ENCODE measurements around the gene DET1.
"Not testable (repeated sequence)": the region's sequence is repeated elsewhere in the genome, so short reads cannot be mapped to it uniquely, and the experiment has no call there.

DET1 gene

DNA sequence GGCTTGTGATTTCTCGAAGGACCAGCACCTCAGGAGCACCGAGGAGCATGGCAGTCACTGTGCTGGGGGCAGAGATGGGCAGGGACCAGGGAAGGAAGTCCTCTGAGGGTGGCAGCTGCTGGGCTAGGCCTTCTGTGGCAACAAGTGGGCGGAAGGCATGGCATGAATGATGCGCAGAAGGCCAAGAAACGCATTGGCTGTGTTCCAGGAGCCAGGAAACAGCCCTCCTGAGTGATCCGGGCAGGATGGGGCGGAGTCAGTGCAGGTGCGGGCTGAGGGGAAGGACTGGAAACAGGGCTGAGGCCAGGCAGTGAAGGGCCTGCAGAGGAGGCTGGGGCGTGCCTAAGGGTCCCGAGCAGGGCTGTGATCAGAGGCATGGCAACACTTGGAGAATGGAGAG lies 55.3 kb downstream of the DET1 start:
- no peak for DNase-seq

DNA sequence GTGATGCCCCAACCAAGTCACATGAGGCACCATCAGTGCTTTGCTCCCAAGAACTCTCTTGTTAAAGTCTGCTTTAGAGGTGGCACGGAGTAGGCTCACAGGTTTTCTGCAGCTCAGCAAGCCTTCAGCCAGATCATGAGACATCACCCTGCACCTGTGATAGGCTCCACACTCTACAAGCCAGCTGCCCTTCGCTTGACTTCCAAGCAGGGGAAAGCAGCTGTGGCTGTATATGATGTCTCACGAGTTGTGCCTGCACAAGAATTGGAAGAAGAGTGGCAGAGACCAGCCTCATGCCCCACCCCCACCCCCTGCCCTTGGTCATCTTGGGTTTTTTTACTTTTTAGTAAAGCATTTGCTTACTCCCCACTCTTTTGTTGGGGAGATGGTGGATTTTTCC lies 56.4 kb downstream of the DET1 start:
- no peak for DNase-seq

DNA sequence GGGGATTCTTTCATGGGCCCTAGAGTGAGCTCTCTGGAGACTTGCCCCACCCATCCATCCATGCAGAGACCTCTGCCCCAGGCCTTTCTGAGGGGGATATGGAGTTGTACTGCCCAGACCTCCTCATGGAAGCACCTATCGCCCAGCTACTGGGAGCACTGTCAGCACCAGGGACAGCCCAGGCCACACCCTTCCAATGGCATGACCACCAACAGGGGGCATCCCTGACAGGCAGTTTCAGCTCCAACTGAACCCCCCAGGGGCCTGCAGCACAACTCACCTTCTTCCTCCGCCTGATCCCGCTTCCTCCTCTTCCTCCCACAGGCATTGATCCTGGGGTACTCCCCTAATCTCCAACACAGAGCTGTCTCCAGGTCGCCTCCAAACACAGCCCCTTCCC lies 57.2 kb downstream of the DET1 start:
- no peak for DNase-seq

DNA sequence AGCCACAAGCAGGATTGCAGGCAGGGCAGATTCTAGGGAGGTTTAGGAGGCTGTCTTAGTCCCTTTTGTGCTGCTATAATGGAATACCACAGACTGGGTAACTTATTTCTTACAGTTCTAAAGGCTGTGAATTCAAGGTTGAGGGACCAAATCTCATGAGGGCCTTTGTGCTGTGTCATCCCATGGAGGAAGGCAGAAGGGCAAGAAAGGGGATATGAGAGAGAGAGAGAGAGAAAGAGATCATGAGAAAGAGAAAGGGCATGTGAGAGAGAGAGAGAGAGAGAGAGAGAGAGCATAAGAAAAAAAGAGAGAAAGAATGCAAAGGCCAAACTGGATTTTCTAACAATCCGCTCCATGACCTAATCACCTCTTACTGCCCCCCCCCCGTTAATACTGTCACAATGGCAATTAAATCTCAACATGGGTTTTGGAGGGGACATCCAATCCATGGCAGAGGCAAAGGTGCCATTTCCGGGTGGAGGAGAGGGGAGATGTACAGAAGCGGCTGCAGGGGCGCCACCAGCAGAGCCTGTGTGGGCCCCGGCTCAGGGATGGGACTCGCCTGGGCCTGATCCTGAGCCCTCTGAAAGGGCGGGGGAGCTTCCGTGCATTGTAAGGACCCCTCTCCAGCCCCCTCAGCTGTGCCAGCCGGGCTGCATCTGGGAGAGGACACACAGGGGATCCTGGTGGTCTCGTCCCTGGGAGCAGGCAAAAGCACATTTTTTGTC lies 58.5 kb downstream of the DET1 start:
- DNase-seq = no peak

DNA sequence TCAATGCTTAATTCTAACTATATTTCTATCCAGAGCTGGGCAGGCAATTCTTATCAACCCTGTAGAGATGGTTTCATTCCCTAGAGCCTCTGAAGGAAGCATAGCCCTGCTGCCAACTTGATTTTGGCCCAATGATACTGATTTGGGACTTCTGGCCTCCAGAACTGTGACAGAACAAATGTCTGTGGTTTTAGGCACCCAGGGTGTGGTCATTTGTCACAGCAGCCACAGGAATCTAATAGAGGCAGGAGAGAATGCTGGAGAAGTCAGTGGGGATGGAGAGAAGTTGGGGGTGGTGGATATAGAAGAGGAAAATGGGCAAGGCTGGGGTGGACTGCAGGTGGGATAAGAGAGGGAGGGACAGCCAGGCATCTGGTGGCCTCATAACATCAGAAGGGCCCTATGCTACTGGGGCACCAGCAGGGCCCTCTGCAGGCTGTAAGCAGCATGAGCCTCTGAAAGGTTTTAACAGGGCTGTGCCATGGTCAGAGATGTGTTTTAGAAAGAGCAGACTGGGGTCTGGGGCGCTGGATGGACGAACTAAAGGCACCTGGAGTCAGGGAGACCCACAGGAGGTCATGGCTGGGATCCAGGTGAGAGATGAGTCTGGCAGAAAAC lies 59.2 kb downstream of the DET1 start:
- no peak for DNase-seq

DNA sequence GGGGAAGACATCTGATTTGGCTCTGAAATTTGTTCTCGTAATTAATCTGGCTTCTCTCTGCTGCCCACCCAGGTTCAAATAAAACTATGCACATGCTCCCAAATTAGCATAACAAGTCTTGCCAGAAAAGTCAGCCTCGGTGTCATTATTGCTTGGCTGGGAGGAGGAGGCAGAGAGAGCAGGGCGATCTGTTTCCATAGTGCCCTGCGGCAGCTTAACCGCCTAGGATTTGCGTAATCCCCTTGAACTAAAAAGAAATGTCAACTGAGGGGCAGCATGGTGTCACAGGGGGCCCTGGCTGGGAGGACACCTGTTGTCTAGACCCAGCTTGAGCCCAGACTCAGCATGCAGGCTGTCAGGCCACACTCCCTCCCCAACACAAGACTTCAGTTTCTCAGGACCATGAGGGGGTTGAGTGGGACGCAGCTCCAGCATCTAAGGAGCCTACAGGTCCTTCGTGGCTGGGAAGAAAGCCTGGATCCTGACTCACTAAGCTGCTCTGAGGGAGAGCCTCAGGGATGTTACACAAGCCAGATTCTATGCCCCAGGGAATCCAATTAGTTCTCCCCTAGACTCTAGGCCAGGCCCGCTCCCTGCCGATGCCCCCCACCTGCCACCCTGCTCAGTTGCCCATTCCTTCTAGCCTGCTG lies 61.7 kb downstream of the DET1 start:
- no peak for DNase-seq

DNA sequence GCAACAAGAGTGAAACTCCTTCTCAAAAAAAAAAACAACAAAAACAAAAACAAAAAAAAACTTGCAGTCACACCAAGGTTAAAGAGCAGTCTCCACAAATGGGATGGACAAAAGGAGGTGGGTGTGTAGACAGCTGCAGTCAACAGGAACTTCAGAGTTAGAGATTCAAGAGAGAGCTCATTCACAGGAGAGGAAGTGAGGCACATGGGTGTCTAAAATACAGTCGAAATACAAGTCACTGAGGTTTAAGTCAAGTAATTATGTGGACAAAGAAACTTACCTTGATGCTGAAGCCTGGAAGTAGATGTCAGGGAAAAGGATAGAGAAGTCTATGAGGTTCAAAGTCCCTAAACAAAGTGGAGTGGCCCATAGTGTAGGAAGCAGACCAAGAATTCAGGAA lies 64.2 kb downstream of the DET1 start:
- no peak for DNase-seq

DNA sequence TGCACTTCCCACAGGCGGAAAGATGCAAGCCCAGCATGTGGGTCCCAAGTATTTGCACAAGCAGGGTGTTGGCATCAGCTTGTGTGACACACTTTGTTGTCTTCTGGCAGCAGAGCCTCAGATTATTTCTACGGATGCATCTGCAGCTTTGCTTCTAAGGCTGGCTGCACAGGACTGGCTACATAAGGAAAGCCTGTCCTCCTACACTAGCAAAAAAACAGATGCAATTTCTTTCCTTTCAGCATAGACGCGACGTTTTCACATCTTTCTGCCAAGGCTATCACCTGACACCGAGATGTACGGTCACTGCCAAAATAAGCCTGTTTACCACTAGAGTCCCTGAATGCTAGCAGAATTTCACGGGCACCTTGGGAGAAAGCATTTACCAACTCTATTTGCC lies 65.5 kb downstream of the DET1 start:
- no peak for DNase-seq

DNA sequence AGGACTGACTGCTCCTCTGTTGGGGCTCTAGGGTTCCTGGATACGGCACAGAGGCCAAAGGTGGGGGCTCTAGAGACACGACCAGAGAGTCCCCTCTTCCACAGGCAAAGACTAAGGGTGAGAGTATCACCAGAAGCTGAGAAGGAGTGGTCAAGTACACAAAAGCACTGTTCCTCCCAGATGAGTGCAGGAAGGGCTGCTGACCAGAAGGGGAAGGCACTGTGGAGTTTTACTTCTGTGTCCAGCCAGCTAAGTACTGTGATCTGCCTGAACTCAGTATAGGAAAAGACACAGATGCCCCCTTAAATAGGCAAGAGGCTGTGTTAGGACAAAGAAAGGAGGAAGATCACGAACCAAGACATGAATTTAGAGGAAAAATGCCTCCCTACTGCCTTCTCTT lies 67.3 kb downstream of the DET1 start:
- no peak for DNase-seq

DNA sequence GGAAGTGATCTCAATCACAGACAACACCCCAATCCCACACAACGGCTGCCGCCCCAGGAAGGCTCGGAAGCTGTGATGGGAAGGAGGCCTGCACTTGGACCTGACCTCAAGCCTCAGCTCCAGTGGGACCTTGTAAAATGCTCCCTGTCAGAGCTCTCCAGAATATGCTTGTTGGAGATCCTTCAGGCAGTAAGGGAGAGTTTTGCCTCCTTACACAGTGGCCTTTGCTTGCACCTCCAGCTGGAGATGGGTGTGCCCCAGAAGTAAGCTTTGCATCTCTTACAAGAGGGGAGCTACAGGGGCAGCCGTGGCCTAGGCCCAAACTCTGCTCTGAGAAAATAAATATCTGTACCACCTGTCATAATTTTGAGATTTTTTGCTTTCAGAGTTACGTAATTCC lies 68.6 kb downstream of the DET1 start:
- DNase-seq = no peak

DNA sequence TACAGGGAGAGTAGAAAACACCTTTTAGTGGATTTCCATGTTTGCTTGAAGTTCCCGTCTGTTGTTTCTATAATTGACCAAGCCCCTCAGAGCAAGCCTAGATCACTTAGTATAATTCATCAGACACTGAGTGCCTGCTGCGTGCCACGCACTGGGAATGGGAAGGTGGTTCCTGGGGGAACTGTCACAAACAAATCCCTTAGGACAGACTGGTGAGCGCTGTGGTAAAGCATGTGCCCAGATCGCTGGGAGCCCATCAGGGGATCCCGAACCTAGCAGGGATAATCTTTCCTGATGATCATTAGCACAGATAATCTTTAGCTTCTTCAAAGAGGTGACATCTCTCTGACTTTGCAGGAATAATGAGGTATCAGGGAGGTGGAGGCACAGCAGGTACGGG lies 69.4 kb downstream of the DET1 start:
- no peak for DNase-seq

DNA sequence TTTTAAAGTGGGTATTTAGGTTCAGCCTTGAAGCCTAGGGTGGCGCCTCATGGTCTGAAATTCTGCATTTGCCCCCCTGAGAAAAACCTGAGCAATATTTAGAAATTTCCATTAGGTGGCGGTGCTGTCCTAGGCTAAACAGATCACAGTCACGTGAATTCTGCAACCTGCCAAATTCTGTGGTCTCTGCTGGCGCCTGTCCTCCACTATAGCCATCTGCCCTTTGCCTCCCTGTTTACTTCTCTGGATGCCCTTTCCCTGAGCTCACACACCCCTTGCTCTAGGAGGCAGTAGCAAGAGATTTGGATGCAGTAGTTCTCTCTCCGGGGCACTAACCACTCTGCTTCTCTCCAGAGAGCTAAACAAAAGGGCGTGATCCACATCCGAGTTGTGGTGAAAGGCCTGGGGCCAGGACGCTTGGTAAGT lies 69.8 kb downstream of the DET1 start:
- DNase-seq = no peak

DNA sequence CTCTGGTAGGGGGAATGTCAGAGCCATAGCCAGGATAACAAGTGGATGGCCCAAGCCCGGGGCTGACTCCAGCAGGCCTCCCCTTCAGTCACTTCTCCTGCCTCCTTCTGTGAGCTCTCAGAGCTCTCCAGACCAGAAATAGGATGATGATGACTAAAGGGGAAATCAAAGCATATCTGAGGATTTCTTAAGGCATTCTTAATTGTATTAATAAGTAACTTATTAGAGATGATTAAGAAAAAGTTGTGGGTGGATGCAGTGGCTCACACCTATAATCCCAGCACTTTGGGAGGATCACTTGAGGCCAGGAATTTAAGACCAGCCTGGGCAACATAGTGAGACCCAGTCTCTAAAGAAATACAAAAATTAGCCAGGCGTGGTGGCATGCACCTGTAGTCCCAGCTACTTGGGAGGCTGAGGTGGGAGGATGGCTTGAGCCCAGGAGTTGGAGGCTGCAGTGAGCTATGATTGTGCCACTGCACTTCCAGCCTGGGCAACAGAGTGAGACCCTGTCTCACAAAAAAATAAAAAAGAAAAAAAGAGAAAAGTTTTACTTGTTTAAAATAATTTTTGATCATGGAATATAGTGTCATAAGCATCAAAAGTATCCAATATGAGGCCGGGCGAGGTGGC lies 72.7 kb downstream of the DET1 start:
- not testable (repeated sequence) for DNase-seq

DNA sequence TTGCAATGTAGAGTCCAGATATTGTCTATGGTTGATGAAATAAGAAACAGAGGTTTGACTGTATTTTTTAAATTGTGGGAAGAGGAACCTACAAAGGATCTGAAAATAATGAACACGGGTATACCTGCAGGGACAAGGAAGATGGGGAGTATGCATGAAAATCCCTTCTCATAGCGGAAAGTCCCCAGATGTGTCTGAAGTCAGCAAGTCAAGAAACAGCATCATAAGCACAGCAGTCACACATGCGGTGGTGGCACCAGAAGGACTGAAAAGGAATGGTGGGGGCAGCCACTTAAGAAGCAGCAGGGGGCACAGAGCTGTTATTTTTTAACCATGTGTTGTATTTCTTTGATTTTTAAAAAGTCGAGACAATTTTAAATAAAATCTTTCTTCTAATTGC lies 74.3 kb downstream of the DET1 start:
- DNase-seq = no peak

DNA sequence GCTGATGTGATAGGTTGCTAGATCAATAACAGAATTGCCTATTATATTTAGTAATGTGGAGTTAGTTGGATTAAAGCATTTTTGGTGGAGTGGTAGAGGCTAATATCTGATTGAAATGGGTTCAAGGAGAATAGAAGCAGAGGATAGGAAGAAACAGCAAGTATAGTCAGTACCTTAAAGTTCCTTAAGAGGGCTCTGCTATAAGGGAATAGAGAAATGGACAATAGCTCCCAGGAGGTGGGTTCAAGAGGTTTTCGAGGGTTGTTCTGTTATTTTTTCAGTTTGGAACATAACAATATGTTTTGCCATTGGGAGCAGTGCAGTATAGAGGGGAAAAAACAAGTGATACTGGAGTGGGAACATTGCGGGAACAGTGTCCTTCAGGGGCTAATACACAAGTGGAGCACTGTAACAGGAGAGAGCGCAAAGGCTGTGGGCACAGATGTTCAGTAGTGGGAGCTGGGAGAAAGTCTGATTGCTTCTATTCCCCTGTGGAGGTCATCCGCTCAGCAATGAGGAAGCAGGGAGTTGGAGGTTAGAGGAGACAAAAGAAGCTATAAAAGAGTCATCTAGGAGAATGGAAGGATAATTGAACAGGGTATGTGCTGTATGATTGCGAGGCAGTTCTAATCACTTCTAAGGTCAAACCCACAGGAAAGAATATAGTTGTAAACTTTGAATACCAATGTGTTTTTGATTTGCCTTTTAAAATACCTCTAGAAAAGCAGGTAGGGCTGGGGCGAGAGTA lies 75.7 kb downstream of the DET1 start:
- no peak for DNase-seq

DNA sequence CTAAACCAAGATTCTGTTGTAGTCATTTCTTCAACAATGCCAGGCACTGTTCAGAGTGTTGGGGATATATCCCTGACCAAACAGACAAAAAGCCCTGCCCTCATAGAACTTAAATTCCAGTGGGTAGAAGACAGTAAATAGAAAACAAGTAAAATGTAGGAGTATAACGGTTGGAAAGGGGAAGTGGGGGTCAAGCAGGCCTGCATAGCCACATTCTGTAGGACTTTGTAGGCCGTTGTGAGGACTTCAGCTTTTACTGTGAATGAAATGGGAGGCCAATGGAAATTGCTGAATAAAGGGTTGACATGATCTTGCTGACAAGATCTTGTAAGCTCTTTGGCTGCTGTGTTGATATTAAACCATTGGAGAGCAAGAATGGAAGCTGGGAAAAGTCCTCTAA lies 77.2 kb downstream of the DET1 start:
- no peak for DNase-seq

DNA sequence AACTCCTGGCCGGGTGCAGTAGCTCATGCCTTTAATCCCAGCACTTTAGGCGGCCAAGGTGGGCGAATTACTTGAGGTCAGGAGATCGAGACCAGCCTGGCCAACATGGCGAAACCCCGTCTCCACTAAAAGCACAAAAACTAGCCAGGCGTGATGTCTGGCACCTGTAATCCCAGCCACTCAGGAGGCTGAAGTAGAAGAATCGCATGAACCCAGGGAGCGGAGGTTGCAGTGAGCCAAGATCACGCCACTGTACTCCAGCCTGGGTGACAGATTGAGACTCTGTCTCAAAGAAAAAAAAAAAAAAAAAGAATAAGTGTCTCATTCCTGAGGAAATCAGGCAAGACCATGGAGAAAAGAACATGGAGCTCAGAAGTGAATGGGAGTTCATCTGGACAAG lies 77.8 kb downstream of the DET1 start:
- not testable (repeated sequence) for DNase-seq

DNA sequence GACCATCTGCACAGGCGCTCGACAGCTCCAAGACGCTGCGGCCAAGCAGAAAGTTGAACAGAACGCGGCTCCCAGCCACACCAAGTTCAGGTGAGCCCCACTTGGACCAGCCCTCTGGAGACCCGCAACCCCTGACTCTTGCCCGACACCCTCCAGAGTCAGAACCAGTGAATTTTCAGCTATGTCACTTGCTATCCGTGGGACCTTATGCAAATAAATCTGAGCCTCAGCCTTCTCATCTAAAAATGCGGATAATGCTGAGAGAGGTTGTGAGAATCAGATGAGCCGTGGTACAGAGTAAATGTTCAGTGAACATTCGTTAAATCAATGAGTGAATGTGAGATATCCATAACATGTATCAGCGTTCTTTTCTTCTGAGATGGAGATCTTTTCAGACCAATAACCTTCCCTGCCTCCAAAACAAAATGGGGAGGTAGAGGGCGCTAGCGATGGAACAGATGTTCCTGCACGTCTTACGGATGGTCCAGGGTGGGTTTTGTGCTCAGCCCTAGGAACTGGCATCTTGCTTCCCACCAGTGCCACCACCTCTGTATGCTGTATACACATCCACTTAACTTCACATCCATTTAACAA lies 78.4 kb downstream of the DET1 start:
- DNase-seq = no peak

DNA sequence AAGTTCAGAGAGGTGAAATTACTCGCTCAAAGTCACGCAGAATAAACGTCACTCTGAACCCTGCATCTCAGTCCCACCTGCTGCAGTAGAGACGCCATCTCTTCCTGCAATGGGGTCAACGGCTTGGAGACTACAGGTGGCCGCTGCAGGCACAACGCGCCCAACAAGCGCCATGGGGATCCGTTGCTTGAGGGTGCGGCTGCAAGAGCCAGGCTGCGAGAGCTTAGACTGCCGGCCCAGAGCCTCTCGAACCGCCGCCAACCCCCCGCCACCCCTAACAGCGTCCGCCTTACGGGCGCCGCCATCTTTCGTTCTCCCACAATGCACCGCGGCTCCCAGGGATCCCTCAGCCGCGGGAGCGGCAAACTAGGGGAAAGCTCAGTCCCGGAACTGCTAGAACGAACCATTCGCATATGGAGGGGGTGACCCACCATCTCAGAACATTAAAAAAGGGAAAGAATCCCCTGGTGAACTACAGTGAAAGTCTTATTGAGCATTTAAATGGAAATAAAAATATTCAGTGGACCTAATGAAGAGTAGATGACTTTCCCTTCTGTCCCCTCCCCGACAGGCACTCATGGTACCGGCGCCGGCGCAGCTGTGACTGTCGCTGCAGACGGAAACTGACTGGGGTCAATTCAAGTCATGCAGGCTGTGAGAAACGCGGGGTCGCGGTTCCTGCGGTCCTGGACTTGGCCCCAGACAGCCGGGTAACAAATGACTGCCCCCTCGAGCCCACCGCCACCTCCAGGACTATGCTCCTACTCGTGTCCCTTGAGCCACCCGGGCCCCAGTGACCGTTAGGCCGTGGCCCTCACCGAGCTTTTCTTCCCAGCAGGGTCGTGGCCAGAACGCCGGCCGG lies 79.2 kb downstream of the DET1 start, which contains the start of the genes MRPL46 and MRPS11:
Gene MRPL46 (minus strand): TSS at position 316 of the 862 bp plus-strand sequence. CDS start 11 bp downstream, at position 305.
Gene MRPS11 (plus strand): TSS at position 636 of the 862 bp plus-strand sequence. CDS start 10 bp downstream, at position 646.
- DNase-seq = peak; percentile 86

DNA sequence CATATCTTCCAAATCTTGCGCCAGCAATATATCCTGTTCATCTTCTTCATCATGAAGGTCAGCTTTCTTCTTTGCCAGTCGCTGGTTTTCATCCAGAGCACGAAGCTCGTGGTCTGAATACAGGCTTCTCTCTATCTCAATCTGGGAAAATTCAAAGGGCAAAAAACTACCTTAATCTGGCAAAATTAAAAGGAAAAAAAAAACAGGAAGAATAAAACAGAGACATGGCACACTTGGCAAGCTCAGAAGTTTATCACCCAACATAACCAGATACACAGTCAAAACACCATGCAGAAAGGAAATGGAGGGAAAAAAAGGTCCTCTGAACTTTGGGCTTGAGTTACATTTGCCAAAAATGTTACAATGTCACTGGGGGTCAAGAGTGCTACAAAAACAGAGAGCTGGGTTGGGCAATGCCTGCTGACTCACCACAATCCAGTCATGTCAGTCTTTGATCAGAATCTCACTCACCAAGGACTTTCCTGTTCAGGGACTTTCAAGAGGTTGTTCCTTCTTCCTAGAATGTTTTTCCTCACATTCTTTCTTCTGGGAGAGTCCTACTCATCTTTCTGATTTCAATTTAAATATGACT lies 80.8 kb downstream of the DET1 start:
- DNase-seq = no peak
